ENCODE results near the gene ZNF853. TPM values are rescaled to one million over a fixed set of nuclear protein-coding genes. Genes with fewer than 3 reads are reported as not detected.

ZNF853 gene
- total and polyA plus RNA-seq, 2 donors (not counting 3 experiments of a cell fraction or from before 2014, with no cell fraction given), result 0.47 to 0.58 TPM

DNA sequence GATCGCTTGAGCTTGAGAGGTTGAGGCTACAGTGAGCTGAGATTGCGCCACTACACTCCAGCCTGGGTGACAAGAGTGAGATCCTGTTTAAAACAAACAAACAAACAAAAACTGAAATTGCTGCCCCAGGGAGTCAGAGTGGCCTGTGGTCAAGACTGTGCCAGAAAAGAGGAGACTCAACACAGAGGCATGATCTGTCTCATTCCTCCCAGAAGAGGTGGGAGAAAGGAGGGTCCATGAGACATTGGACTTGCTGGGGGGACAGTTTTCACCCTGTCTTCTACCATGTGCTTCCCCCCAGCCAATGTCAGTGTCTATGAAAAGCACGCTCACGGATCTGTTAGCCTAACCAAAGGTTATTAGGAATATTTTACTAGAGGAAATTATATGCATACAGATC lies 3.2 kb downstream of the ZNF853 start:
- Histone ChIP-seq H3K4me2 (ENCODE audit: insufficient read depth, low read length) (no peak overlapping the region), H3K9me3 (replicated peaks; ENCODE audit: control insufficient read depth, insufficient read depth, low read length) (no peaks in the 10 kb centered on the region), H3K9me1 (replicated peaks; ENCODE audit: control insufficient read depth, extremely low read depth, insufficient read depth, low read length) (no peaks in the 10 kb centered on the region), H3K9ac (replicated peaks; ENCODE audit: extremely low read depth, insufficient read depth, low read length) (no peak overlapping the region), H3K36me3 (ENCODE audit: control insufficient read depth in 2 of 2, extremely low read depth in 1 of 2, insufficient read depth in 2 of 2, low read length in 2 of 2) (no peaks in the 10 kb centered on the region), H3K27ac (ENCODE audit: insufficient read depth, low read depth, low read length) (no peak overlapping the region), H3K4me1 (ENCODE audit: control insufficient read depth, extremely low read depth, insufficient read depth, low read length) (no peaks in the 10 kb centered on the region), H3K4me3 (replicated peaks in 1 of 3; ENCODE audit: insufficient read depth in 1 of 3, low read depth in 1 of 3, low read length in 3 of 3) (no peak overlapping the region), H2AFZ (ENCODE audit: low read depth, low read length) (no peak overlapping the region), H4K20me1 (replicated peaks; ENCODE audit: control insufficient read depth, extremely low read depth, insufficient read depth, low read length) (no peaks in the 10 kb centered on the region), H3K27me3 (ENCODE audit: control insufficient read depth in 2 of 2, insufficient read depth in 2 of 2, low read length in 2 of 2) (peaks cover 17 to 21% of the 10 kb centered on the region in 2 experiments), H3K79me2 (ENCODE audit: control insufficient read depth, insufficient read depth, low read length) (no peaks in the 10 kb centered on the region)
- ChIA-PET CTCF (no interaction called here), POLR2A (no interaction called here)
- intact Hi-C loops (cut with micrococcal nuclease), result no loop called here
- TF ChIP-seq POLR2A (IDR thresholded peaks at IDR 0.05; ENCODE audit: low read depth, low read length), result no peak
- no peak for TF ChIP-seq EZH2 (IDR thresholded peaks at IDR 0.05; ENCODE audit: borderline replicate concordance, low read depth, low read length, severe bottlenecking)
- no peak for TF ChIP-seq MYC (IDR thresholded peaks at IDR 0.05; ENCODE audit: low read depth, low read length)
- TF ChIP-seq, protein P1, sequence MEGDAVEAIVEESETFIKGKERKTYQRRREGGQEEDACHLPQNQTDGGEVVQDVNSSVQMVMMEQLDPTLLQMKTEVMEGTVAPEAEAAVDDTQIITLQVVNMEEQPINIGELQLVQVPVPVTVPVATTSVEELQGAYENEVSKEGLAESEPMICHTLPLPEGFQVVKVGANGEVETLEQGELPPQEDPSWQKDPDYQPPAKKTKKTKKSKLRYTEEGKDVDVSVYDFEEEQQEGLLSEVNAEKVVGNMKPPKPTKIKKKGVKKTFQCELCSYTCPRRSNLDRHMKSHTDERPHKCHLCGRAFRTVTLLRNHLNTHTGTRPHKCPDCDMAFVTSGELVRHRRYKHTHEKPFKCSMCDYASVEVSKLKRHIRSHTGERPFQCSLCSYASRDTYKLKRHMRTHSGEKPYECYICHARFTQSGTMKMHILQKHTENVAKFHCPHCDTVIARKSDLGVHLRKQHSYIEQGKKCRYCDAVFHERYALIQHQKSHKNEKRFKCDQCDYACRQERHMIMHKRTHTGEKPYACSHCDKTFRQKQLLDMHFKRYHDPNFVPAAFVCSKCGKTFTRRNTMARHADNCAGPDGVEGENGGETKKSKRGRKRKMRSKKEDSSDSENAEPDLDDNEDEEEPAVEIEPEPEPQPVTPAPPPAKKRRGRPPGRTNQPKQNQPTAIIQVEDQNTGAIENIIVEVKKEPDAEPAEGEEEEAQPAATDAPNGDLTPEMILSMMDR (IDR thresholded peaks at IDR 0.05; ENCODE audit: extremely low read depth in 1 of 2, insufficient read depth in 1 of 2, low read depth in 1 of 2, low read length in 2 of 2), result no peak
- no peak for TF ChIP-seq GATA2 (IDR thresholded peaks at IDR 0.05; ENCODE audit: insufficient read depth, insufficient read length, low read depth, low read length)
- no peak for TF ChIP-seq POLR2AphosphoS5 (IDR thresholded peaks at IDR 0.05; ENCODE audit: insufficient read depth, low read depth, low read length)
- TF ChIP-seq, protein P2, sequence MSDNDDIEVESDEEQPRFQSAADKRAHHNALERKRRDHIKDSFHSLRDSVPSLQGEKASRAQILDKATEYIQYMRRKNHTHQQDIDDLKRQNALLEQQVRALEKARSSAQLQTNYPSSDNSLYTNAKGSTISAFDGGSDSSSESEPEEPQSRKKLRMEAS (IDR thresholded peaks at IDR 0.05; ENCODE audit: insufficient read depth, insufficient read length), result no peak
- TF ChIP-seq JUN (IDR thresholded peaks at IDR 0.05; ENCODE audit: borderline replicate concordance, insufficient read depth, insufficient read length, low read depth), result no peak
- no peak for TF ChIP-seq FOS (IDR thresholded peaks at IDR 0.05; ENCODE audit: borderline replicate concordance, insufficient read depth, low read length)
- DNase-seq (ENCODE audit: low read depth, low spot score), result no peak
- FAIRE-seq, result no peak
- dilution Hi-C loops (cut with MboI; ENCODE audit: extremely low pct_ligation_motif_present, low sequenced_read_pairs), result no loop called here
- BruUV-seq (replicated peaks), result no TSS peak
